GM19193 (cell line): ENCODE data around the gene SEMA4C.

Experiments used
- POLR2A ChIP-seq: IDR thresholded peaks from 4 replicates; pipeline ENCODE4 v1.6.1; 2011; ENCODE audit not compliant: insufficient read depth, insufficient read length; ENCODE audit errors: extremely low read depth

Gene SEMA4C, protein sequence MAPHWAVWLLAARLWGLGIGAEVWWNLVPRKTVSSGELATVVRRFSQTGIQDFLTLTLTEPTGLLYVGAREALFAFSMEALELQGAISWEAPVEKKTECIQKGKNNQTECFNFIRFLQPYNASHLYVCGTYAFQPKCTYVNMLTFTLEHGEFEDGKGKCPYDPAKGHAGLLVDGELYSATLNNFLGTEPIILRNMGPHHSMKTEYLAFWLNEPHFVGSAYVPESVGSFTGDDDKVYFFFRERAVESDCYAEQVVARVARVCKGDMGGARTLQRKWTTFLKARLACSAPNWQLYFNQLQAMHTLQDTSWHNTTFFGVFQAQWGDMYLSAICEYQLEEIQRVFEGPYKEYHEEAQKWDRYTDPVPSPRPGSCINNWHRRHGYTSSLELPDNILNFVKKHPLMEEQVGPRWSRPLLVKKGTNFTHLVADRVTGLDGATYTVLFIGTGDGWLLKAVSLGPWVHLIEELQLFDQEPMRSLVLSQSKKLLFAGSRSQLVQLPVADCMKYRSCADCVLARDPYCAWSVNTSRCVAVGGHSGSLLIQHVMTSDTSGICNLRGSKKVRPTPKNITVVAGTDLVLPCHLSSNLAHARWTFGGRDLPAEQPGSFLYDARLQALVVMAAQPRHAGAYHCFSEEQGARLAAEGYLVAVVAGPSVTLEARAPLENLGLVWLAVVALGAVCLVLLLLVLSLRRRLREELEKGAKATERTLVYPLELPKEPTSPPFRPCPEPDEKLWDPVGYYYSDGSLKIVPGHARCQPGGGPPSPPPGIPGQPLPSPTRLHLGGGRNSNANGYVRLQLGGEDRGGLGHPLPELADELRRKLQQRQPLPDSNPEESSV

DNA sequence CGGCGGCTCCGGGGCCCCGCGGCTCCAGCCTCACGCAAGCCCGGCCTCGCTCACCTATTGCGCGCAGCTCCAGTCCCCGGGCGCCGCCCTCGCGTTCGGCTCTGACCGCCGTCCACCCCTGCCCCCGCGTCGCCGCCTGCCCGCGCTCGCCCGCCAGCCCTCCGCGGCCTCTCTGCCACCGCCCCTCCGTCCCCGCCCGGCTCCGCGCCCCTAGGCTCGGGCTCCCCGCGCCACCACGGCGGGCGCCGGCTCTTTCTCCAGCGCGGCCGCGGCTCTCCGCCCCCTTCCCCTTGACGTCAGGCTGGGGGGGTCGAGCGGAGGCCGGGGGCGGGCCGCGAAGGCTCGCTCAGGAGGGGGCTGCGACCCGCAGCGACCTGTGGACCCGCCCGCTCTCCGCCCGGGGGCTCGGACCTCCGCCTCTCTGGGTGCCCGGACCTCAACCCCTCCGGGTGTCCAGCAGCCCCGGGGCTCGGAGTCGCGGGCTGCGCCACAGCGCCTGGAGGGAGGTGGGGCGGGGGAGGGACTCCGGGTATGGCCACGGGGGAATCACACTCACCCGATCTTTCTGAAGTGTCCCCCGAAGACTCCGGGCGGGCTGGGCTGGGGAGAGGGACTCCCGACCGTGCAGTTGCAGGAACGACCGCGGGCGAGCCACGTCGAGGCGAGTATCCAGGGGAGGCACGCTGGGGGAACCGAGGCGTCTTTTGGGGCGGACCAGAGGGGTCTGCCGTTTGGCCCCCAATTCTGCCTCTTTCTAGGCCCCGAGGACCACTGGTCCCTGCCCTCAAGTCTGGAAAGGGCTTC is at the start of gene SEMA4C:
Gene SEMA4C (minus strand): TSS at position 259 of the 804 bp plus-strand sequence. CDS start 2,194 bp downstream, outside the sequence.
- peak; percentile 39 for TF ChIP-seq POLR2A

DNA sequence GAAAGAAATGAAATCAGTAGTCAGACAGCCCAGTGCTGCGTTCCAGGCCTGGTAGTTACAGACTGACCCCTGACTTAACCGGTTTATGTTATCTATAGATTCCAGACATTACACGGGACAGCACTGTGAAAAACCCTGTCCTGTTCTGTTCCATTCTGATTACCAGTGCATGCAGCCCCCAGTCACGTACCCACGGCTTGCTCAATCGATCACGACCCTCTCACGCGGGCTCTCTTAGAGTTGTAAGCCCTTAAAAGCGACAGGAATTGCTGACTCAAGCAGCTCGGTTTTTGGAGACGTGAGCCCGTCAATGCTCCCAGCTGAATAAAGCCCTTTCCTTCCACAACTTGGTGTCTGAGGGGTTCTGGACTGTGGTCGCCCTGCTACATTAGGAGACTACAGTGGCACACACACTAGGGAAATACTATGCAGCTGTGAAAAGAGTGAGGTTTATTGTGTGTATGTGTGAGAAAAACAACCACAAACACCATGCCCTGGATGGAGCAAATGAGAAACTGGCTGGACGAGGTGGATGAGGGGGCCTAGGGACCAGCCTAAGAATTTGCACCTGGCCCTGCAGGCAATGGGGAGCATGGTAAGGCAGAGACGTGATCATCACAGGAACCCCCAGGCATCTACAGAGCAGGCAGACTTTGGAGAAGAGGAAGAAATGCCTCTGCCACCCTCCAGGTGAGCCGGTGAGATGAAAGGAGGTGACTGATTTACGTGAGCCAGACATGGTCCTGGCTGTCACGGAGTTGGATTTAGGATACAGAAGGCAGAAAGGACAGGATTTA is 49.1 kb upstream of the SEMA4C start:
- no peak for TF ChIP-seq POLR2A

DNA sequence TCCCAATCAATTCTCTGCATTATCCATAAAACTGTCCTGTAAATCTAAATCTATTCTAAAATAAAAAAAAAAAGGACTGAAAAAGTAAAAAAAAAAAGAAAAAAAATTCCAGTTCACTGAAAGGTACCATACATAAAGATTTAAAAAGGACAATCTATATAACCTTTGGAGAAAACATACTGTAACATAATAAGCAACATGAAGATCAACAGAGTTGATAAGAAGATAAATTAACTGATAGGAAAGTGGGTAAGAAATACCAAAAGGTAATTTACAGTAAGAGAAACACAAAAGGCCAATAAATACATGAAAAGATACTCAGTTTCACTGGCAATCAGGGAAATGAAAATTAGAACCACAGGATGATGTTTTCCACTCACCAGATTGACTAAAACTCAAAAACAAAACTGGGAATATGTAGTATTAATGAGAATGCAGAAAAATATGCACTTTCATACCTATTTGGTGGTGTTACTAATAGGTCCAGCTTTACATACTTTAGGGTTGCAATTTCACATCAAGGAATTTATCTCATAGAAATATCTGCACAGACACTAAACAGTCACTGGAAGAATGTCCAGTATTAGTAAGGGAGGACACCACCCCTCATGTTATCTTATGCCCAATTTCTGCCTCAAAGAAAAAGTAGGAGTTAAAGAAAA is 48.3 kb upstream of the SEMA4C start:
- no peak for TF ChIP-seq POLR2A

DNA sequence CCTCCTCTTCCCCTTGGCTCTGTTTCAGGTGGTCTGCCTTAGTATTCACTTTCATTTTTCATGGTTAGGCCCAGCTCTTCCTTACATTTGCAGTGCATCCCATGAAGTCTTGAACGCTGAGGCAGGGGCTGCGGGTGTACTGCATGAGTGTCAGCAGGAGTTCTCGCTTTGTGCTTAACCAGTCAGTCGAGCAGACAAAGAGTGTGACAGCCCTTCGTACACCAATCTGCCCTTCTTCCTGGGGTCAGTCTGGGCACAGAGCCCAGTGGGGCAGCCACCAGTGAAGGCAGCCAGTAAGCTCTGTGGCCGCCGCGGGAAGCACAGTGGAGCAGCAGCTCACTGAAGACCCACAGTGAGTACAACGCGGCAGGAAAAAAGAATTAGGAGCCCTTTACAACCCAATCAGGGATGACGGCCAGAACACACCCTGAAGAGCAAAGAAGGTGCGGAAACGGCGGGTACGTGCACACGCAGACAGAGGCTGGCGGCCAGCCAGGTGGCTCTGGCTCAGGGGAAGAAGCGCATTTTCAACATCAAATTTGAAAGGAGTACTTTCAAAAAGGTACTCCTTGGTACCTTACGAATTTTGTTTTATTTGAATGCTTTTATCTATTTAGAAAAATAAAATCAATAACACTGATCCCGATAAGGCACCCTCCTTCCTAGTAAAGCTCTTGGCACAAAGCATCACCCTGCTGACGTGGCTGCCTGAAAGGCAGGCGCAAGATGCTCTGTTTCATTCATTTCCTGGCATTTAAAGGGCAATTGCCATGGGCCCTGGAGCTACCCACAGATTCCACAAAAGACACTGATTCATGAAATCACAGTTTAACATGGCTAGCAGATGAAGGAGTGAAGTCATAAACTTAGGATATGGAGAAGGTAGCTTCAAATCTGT is 47.0 kb upstream of the SEMA4C start:
- TF ChIP-seq POLR2A = no peak

DNA sequence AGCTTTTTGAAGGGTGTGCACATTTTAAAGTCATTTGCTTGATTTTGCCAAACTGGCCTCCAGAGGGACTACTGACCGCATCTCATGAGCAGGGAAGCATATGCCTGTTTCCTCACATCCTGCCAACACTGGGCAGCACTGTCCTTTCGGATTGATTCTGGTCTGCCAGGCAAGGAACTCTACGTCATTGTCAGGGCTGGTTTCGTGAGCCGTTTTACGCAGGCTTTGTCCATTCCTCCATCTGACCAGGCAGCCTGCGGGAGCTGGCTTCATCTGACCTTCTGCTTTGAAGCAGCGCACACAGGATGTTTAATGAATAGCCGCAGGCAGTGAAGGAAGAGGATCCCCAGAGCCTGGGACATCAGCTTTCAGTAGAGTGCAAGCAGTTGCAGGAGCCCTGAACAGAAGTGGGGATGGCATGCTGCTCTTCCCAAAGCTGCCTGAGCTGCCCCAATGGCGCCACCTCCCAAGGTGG is 46.3 kb upstream of the SEMA4C start:
- no peak for TF ChIP-seq POLR2A

DNA sequence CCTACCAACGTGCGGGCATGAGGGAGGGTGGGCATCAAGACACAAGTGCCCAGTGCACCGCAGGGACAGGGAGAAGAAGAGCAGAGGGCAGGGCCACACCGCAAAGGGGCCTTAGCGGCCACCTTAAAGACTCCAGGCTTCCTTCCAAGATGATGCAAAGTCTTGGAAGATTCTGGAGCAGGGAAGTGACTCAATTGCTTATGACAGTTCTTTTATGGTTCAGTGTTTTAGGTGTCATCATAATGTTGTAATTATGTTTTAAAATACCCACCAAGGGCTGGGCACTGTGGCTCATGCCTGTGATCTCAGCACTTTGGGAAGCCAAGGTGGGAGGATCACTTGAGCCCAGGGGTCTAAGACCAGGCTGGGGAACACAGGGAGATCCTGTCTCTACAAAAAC is 44.5 kb upstream of the SEMA4C start:
- TF ChIP-seq POLR2A = no peak

DNA sequence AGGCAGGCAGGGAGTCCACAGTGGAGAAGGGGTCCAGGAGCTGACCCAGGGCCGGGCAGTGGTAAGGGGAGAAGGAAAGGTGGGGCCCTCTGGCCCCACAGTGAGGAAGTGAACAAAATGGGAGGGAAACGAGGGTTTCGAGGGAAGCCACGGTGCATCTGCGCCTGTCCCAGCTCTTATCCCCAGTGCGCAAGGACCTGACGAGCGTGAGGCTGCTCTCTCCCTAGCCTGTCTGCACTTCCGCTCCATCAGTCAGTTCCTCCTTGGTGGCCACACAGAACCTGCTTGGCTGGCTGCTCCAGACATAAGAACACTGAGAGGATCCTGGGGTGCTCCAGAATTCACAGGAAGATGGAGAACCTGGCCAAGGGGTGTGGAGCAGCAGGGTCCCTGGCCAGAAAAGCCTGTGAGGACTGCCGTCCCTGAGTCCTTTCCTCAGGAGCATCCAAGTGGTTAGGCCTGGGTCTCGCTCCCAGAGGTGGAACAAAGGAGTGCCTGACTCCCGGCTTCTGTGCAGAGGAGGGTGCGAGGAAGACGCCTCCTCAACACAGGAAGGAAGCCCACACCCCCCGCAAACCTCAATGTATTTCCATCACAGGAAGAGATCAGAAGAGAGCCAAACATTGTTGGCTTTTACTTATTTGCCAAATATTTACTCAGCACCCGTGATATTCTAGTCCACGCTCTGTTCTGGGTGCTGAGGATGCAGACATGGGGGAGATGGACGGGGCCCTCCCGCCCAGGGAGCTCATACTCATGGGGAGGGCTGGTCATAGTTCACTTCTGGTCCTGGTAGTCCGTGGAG is 43.7 kb upstream of the SEMA4C start:
- no peak for TF ChIP-seq POLR2A

DNA sequence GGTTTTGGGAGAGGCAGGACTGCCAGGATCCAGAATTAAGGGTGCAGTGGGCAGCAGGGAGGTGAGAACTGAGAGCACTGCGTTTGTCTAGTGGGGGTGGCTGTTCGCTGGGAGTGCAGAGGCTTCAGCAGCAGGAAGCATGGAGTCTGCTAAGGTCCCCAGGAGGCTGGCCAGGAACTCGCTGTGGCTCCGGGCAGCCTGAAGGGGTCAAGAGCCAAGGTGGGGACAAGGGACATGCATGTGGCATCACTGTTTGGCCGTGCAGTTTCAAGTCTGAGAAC is 43.2 kb upstream of the SEMA4C start:
- TF ChIP-seq POLR2A = no peak

DNA sequence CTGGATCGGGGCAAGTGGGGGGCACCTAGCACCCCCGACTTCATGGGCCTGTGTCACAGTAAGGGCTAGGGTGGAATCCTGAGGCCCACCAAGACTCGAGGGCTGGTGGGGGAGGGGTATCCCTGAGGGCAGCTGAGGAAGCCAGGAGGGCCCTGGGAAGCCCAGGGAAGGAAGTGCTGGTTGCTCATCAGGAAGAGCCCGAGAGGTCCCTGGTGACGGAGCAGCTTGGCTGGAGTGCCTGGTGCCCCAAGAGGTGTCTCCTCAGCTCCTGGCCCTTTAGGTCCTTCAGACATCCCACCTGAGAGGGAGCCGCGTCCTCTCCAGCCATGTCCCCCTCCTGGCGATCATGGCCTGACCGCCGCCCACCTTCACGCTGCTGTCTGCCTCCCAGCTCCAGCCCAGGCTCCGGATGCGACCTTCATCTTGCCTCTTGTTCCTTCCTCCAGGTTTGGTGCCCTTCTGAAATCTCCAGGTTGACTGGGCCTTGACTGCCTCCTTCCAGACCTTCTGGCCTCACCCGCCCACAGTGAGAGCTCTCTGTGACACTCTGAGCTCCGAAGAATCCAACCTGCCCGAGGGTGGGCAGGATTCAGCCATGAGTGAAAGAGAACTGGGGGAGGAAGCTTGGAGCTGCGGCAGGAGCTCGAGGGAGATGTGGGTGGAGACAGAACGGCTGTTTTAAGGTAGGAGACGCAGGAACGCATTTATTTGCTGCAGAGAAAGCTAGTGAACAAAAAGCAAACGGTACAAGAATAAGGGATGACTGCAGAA is 42.7 kb upstream of the SEMA4C start:
- no peak for TF ChIP-seq POLR2A

DNA sequence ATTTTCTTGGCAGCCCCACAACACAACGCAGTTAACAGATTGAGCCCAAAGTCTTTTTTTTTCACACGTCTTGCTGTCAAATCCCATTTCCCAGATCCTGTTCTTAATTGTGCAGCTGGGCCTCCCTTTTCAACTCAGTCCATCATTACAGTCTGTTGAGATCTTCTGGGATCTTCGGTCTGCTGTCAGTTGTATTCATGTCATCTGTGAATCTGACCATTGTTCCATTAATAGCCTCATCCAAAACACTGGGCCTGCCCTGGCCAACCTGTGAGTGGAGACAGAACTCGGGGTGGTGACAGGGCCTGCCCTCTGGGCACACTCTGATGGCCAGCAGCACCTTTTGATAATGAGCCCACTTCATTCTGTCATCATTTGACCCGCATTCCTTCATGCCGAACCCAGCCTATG is 39.7 kb upstream of the SEMA4C start:
- no peak for TF ChIP-seq POLR2A
